Urinary bladder (tissue), 4 donors: ENCODE results near the gene TNS3. TPM values are rescaled to one million over a fixed set of nuclear protein-coding genes. Genes with fewer than 3 reads are reported as not detected.
A peak's percentile ranks its signal among the peaks of the same experiment; 100 is the strongest.

Experiments
- DNase-seq: peaks from one replicate; pipeline ENCODE4 v3.0.0-alpha.2; 2015; ENCODE audit errors: extremely low spot score
- H3K27ac ChIP-seq: one replicate; pipeline ENCODE4 v1.5.1; 2013; ENCODE audit warnings: low read depth, mild to moderate bottlenecking, moderate library complexity
- H3K36me3 ChIP-seq: one replicate; pipeline ENCODE4 v1.6.1; 2013; ENCODE audit warnings: mild to moderate bottlenecking, moderate library complexity; ENCODE audit not compliant: insufficient read depth
- H3K4me1 ChIP-seq: one replicate; pipeline ENCODE4 v1.6.1; 2013; ENCODE audit warnings: mild to moderate bottlenecking, moderate library complexity; ENCODE audit not compliant: insufficient read depth
- H3K4me3 ChIP-seq: one replicate; pipeline ENCODE4 v1.5.1; 2013; ENCODE audit warnings: low read depth, low read length
- WGBS: extraction: QIAGEN DNeasy Blood & Tissue Kit; methylation state at CpG from one replicate; pipeline ENCODE4 v1.1.7; 2013; 5-methylcytosine and 5-hydroxymethylcytosine counted together
- polyA plus RNA-seq: library from polyadenylated mRNA; stranded (reverse); fragments of 200-250 nt; gene quantifications from one replicate; pipeline ENCODE4 v1.2.3, GENCODE V29; 2013
- total RNA-seq: library from RNA; depleted of rRNA; stranded (reverse); fragments of >200 nt; gene quantifications from one replicate; pipeline ENCODE4 v1.2.3, GENCODE V29; 2014
- donor health status: healthy with polysubstance abuse.
- donor health status: healthy.

Gene TNS3
- total and polyA plus RNA-seq, 2 donors: 15.5 to 71.3 TPM

DNA sequence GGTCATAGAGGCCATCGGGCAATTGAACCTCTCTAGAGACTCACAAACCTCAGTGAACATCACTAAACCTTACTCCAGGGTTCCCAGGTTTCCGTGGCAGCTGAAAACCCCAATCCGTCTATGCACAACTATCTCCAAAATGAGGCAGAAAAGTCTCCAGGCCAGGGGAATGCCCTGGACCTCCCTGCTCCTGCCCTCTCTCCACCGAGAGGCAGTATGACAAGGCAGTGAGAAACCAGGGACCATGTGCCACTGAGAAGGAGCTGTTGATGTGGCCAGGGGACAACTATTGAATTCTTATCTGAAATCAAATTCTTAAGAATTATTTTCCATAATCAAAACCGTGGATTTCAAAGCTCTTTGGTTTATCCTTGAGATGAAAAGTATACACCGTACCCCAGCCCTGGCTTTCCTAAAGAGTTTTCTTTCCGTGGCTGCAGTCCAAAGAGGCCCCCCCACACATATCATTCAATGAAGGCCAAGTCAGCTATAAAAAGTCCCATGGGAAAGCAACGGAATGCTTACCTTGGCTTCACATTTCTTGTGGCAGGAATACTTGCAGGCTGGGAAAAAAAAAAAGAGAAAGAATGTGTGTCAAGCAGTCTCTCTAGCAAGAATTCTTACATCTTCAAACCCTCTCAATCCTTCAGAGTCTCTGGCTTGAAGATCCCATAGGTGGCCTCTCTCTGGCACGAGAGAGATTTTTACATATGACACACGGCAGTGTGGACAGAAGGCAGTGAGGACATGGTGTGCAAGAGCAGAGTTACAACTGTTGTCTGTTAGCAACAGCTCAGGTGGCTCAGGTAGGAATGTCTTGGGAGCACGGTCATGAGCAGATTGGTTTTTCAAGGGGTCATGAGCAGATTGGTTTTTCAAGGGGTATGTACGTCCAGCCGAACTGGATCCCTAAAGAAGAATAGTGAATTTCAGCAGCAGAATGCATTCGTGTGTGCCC, 75.2 kb downstream of the TNS3 start:
- 59% methylated on average over 14 of the region's 14 CpGs for WGBS
- no peaks in the 10 kb centered on the region for H3K4me1 ChIP-seq
- H3K27ac ChIP-seq: no peak overlapping the region
- no peak for DNase-seq
- H3K36me3 ChIP-seq: no peaks in the 10 kb centered on the region
- no peak overlapping the region for H3K4me3 ChIP-seq

- Histone ChIP-seq H3K4me1 (no peaks in the 10 kb centered on the region), H3K36me3 (no peaks in the 10 kb centered on the region), H3K27ac (no peak overlapping the region), H3K4me3 (no peak overlapping the region)
- WGBS: 85% methylated on average over 12 of the region's 12 CpGs
- DNase-seq: no peak
Observed at GRCh38 chr7:47505312-47506007, 76.5 kb downstream of the TNS3 start.

DNA sequence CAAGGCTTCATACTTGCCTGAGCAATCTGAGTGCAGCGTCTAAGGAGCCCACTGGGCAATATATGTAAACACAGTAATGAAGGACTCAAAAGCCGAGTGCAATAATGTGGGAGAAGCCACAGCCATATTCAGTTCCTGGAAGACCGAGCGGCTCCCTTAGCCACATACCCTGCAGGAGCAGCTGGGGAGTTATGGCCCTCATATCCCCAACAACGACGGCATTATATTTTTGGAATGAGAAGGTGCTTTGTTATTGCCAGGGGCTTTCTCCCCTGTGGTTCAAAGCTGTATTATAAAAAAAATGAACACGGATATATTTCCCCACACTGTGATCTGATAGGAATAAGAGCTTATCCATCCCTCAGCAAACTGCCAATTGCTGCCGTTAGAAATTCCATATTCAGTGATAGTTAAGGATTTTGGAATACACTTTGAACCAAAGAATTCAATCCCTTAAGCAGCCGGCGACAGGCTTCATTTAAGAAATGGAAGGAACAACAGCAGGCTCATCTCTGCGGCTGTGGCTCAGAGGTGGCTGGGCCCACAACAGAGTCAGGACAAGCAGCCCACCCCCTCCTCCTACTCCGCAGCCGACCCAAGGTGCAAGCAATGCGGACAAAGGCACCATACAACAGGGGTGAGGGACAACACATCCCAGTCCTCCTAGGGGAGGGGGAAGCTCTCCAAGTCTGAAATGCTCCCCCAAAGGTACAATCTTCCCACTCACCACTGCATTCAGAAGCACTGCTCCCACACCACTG, 77.2 kb downstream of the TNS3 start:
- H3K4me1 ChIP-seq: no peaks in the 10 kb centered on the region
- 89% methylated on average over 14 of the region's 14 CpGs for WGBS

DNA sequence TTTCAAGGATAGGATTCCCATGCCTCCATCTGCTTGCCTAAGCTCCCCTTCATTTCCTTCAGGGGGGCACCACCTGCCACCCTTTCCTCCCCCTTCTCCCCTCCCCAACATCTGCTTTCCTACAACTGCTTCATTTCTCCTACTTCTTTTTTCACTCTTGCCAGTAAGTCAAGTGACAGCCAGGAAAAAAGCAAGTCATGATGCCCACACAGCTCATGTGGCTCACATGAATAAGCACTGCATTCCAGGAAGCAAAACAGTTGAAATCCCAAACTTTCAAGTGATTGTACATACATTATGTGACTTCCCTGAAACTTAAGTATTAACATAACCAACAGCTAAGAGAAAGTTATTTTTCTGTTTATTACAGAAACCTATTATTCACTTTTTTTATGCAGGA, 78.6 kb downstream of the TNS3 start:
- Histone ChIP-seq H3K4me1 (no peaks in the 10 kb centered on the region), H3K27ac (no peak overlapping the region), H3K36me3 (no peaks in the 10 kb centered on the region), H3K4me3 (no peak overlapping the region)
- DNase-seq: no peak

More for the DNA sequence above, 77.2 kb downstream of the TNS3 start:
- DNase-seq: no peak
- Histone ChIP-seq H3K27ac (no peak overlapping the region), H3K4me3 (no peak overlapping the region), H3K36me3 (no peaks in the 10 kb centered on the region)

DNA sequence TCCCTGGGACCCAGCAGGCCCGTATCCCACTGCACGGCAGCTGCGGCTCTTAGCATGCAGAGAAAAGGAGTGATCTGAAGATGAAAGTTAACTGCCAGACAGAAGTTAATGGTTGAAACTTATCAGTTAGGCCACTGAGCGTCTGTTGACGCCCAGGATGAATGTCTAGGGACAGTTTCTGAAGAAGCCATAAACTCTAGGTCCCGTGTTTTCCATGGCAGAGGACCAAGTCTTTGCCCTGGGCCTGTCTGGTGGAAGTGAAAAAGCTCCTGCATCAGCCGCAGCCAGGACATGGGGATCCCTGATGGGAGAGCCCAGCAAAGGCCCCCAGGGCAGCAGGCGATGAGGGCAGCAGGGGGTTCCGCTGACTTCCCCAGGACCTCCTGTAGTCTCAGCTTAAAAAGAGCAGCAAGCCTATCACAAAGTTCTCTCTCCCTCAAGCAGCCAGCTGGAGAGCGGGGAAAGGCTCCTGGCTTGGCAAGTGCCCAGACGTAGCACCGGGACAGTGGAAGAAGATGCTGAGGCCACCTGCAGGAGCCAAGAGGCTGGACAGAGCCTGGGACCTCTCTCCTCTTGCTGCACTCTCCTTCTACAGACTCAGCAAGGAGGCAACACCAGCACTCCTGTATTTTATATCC, 79.6 kb downstream of the TNS3 start:
- DNase-seq: no peak
- Histone ChIP-seq H3K4me3 (no peak overlapping the region), H3K36me3 (no peaks in the 10 kb centered on the region), H3K4me1 (no peaks in the 10 kb centered on the region), H3K27ac (no peak overlapping the region)
- 68% methylated on average over 12 of the region's 12 CpGs for WGBS

GRCh38 chr7:47501406-47501805, 80.5 kb downstream of the TNS3 start:
- no peaks in the 10 kb centered on the region for H3K36me3 ChIP-seq
- WGBS: 46% methylated on average over 11 of the region's 11 CpGs
- peak; percentile 59 for DNase-seq
- no peak overlapping the region for H3K27ac ChIP-seq
- H3K4me1 ChIP-seq: no peaks in the 10 kb centered on the region
- no peak overlapping the region for H3K4me3 ChIP-seq

- no peak overlapping the region for H3K4me3 ChIP-seq
- no peaks in the 10 kb centered on the region for H3K36me3 ChIP-seq
- H3K27ac ChIP-seq: no peak overlapping the region
- 63% methylated on average over 15 of the region's 15 CpGs for WGBS
- DNase-seq: no peak
- no peaks in the 10 kb centered on the region for H3K4me1 ChIP-seq
Observed at GRCh38 chr7:47500103-47500563, 81.8 kb downstream of the TNS3 start.

DNA sequence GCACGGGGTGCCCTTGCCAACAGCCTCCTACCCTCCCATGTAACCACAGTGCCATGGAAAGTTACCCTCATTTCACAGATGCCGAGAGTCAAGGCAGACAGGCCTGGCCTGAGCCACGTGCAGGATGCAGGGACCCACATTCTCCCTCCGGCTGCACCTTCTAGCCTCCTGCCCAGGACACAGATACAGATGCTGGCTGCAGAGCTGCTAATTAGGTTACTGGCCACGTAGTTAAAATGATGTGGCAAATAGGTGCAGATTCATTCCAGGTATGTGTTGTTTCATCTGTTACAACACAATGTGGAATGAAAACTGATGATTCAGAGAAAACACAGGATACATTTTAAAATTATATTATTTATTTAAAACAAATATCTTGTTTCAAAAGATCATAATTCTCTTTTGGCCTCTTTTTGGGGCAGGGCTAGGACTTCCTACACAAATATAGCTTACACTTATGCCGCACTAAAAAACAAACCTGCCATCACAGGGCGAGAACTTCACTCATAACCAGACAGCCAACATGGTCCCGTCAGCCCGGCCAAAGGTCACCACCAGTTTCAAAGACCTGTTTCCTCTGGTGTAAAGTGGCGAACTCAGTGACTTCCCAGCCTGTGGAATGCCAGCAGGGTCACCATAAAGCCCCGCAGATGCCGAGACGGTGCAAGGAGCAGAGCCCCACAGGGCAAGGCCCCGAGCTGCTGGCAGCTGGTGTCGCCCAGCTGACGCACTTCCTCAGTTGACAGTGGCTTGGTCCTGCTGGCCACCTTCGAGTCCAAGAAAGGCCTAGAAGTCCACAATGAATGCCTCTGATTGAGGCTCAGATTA, 83.5 kb downstream of the TNS3 start:
- Histone ChIP-seq H3K27ac (no peak overlapping the region), H3K4me3 (no peak overlapping the region), H3K4me1 (no peaks in the 10 kb centered on the region), H3K36me3 (no peaks in the 10 kb centered on the region)
- 88% methylated on average over 17 of the region's 17 CpGs for WGBS
- no peak for DNase-seq

DNA sequence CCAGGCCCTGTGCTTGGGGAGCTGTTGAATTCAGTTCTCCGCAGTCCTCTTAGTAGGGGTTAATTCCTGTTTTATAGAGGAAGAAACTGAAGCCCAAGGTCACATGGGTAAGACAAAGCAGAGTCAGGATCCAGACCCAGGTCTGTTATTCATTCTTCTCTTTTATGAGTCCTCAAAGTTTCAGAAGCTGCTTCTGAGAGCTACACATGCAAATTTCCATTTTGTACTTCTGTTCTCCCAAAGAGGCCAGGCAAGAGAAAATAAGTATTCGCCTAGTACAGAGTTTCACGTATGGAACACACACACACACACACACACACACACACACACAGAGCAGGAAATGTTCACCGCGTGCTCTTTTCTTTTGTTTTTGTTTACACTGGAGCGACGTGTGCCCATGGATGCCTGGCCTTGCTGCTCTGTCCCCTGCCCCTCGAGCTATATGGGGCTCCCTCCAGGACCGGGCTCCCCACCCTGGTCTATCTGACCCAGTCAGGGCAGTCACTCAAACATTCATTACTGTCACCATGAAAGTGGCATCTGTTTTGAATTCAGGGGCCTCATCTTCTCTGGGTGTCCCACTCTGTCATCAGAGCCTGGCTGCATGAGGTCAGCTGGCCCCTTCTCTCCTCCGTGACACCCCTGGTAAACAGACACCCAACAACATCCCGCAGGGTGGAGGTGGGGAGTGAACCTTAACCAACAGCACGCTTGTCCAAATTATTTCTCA, 84.4 kb downstream of the TNS3 start:
- H3K27ac ChIP-seq: no peak overlapping the region
- 50% methylated on average over 12 of the region's 12 CpGs for WGBS
- no peaks in the 10 kb centered on the region for H3K36me3 ChIP-seq
- no peak for DNase-seq
- no peaks in the 10 kb centered on the region for H3K4me1 ChIP-seq
- H3K4me3 ChIP-seq: no peak overlapping the region

DNA sequence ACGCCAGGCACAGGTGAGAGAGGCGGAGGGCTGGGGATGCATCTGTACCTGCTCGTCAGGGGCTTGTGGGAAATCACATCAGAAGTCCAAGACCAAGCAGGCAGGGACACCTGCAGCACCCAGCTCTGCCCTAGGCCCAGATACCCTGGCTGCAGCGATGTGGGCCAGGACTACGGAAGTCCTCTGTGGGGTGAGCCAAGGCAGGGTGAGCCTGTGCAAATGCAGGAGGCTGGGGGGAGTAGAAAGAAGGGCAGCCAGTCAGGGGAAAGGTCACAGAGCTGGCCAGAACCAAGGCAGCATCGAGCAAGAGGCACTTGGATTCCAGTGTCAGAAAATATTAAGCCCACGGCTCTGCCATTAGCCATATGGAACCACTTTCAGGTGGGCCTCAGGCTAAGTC, 85.2 kb downstream of the TNS3 start:
- no peak for DNase-seq
- Histone ChIP-seq H3K4me3 (no peak overlapping the region), H3K36me3 (no peaks in the 10 kb centered on the region), H3K27ac (no peak overlapping the region), H3K4me1 (no peaks in the 10 kb centered on the region)
- 82% methylated on average over 7 of the region's 7 CpGs for WGBS

GRCh38 chr7:47496056-47496665, 85.8 kb downstream of the TNS3 start:
- 90% methylated on average over 11 of the region's 11 CpGs for WGBS
- H3K4me3 ChIP-seq: no peak overlapping the region

More at GRCh38 chr7:47496056-47496665, 85.8 kb downstream of the TNS3 start:
- no peak for DNase-seq
- H3K4me1 ChIP-seq: no peaks in the 10 kb centered on the region
- no peaks in the 10 kb centered on the region for H3K36me3 ChIP-seq
- H3K27ac ChIP-seq: no peak overlapping the region
